DND-41 (cell line): ENCODE measurements around the gene MDH2.
"Not testable (repeated sequence)": the region's sequence is repeated elsewhere in the genome, so short reads cannot be mapped to it uniquely, and the experiment has no call there.

Experiments
- ATAC-seq: fragments of 200-7000 bp; cut with Tn5 transposase; 3 replicates; pipeline ENCODE4 v1.9.1; 2021; ENCODE audit warnings: low read depth; ENCODE audit not compliant: insufficient read depth
- DNase-seq: peaks from one replicate; pipeline ENCODE4 v3.0.0-alpha.2; 2020
- H2AFZ ChIP-seq: 2 replicates; pipeline ENCODE4 v1.6.0; 2012; ENCODE audit warnings: low read depth, low read length
- H3K27ac ChIP-seq: 2 replicates; pipeline ENCODE4 v1.5.1; 2012; ENCODE audit warnings: low read length, inconsistent platforms
- H3K27me3 ChIP-seq: fragments of 200-600 bp; sonication (generic); 2 replicates; pipeline ENCODE4 v1.6.0; 2012; ENCODE audit warnings: low read length, mild to moderate bottlenecking, inconsistent platforms; ENCODE audit not compliant: insufficient read depth, poor library complexity
- H3K36me3 ChIP-seq: 2 replicates; pipeline ENCODE4 v1.5.1; 2012; ENCODE audit warnings: low read length, inconsistent platforms; ENCODE audit not compliant: insufficient read depth
- H3K4me1 ChIP-seq: 2 replicates; pipeline ENCODE4 v1.5.1; 2012; ENCODE audit warnings: mild to moderate bottlenecking, low read length; ENCODE audit not compliant: insufficient read depth
- H3K4me2 ChIP-seq: 2 replicates; pipeline ENCODE4 v1.6.0; 2012; ENCODE audit warnings: mild to moderate bottlenecking, moderate library complexity, low read length, inconsistent platforms; ENCODE audit not compliant: insufficient read depth
- H3K4me3 ChIP-seq, 2 experiments: fragments of 200-600 bp in 1 of 2; shearing (Covaris generic) in 1 of 2; 2 replicates each; pipeline ENCODE4 v1.5.1; 2012 to 2016; ENCODE audit warnings: inconsistent platforms in 2 of 2, low read length in 2 of 2, mild to moderate bottlenecking in 2 of 2, low read depth in 1 of 2, moderate library complexity in 1 of 2
- H3K79me2 ChIP-seq: 2 replicates; pipeline ENCODE4 v1.6.0; 2012; ENCODE audit warnings: low read length, inconsistent platforms; ENCODE audit not compliant: insufficient read depth
- H3K9ac ChIP-seq: 2 replicates; pipeline ENCODE4 v1.6.0; 2012; ENCODE audit warnings: low read depth, mild to moderate bottlenecking, inconsistent platforms, low read length, moderate library complexity
- H3K9me3 ChIP-seq: 2 replicates; pipeline ENCODE4 v1.5.1; 2012; ENCODE audit warnings: low read length, moderate library complexity, mild to moderate bottlenecking, inconsistent platforms; ENCODE audit not compliant: insufficient read depth, severe bottlenecking
- H4K20me1 ChIP-seq: 2 replicates; pipeline ENCODE4 v1.6.0; 2012; ENCODE audit warnings: low read length; ENCODE audit not compliant: insufficient read depth
- EZH2 ChIP-seq: IDR thresholded peaks from 3 replicates; pipeline ENCODE4 v1.6.1; 2012; ENCODE audit warnings: borderline replicate concordance, low read depth, mild to moderate bottlenecking, moderate library complexity, low read length, inconsistent platforms; ENCODE audit not compliant: severe bottlenecking
- TF ChIP-seq, protein P1 (sequence below): IDR thresholded peaks from 2 replicates; pipeline ENCODE4 v1.5.1; 2012; ENCODE audit warnings: borderline replicate concordance, low read length, moderate library complexity, mild to moderate bottlenecking; ENCODE audit not compliant: poor library complexity, severe bottlenecking; ENCODE audit errors: extremely low read depth

The MDH2 gene

DNA sequence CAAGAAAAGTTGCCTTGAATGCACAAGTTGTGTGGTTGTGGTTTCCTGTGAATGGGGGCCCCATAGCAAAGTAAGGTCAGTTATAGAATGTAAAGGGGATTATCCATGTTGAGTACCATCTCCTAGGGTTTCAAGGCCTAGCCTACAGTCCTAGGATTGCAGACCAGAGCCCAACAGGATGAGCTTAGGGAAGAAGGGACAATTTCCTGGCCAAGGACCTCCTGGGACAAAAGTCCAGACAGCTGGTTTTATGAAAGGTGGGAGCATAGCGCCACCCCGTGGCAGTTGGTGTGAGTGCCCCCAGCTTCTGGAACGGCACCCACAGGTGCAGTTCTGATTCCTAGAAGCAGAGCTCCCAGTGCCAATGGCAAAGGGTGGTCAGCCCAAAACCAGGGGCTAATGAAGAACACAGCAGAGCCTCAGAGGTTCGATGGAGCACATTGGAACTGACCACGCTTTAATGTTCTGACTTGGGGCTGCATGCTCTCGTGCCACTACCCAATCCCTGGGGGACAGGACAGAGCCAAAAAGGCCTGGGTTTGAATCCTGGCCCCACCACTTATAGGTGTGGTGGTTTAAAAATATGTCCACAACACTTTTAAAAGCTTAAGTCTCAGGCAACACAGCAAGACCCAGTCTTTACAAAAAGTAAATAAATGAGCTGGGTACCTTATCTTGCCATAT, 27.7 kb upstream of the MDH2 start:
- ATAC-seq (peak; percentile 45; the same call in 1 of the 3 replicates), DNase-seq (peak; percentile 46)
- Histone ChIP-seq H4K20me1 (peaks cover 4% of the 10 kb centered on the region; the same call in 1 of the 2 replicates), H3K79me2 (no peaks in the 10 kb centered on the region), H2AFZ (no peak overlapping the region), H3K9me3 (no peaks in the 10 kb centered on the region), H3K9ac (no peak overlapping the region), H3K27ac (no peak overlapping the region), H3K27me3 (no peaks in the 10 kb centered on the region), H3K4me1 (0 out of 2 replicates have a peak, but pooled peaks cover 3% of the 10 kb centered on the region), H3K36me3 (peaks cover 36% of the 10 kb centered on the region), H3K4me2 (no peak overlapping the region), H3K4me3 (no peak overlapping the region)
- no peak for TF ChIP-seq EZH2
- TF ChIP-seq, protein P1, sequence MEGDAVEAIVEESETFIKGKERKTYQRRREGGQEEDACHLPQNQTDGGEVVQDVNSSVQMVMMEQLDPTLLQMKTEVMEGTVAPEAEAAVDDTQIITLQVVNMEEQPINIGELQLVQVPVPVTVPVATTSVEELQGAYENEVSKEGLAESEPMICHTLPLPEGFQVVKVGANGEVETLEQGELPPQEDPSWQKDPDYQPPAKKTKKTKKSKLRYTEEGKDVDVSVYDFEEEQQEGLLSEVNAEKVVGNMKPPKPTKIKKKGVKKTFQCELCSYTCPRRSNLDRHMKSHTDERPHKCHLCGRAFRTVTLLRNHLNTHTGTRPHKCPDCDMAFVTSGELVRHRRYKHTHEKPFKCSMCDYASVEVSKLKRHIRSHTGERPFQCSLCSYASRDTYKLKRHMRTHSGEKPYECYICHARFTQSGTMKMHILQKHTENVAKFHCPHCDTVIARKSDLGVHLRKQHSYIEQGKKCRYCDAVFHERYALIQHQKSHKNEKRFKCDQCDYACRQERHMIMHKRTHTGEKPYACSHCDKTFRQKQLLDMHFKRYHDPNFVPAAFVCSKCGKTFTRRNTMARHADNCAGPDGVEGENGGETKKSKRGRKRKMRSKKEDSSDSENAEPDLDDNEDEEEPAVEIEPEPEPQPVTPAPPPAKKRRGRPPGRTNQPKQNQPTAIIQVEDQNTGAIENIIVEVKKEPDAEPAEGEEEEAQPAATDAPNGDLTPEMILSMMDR, result peak; percentile 65

DNA sequence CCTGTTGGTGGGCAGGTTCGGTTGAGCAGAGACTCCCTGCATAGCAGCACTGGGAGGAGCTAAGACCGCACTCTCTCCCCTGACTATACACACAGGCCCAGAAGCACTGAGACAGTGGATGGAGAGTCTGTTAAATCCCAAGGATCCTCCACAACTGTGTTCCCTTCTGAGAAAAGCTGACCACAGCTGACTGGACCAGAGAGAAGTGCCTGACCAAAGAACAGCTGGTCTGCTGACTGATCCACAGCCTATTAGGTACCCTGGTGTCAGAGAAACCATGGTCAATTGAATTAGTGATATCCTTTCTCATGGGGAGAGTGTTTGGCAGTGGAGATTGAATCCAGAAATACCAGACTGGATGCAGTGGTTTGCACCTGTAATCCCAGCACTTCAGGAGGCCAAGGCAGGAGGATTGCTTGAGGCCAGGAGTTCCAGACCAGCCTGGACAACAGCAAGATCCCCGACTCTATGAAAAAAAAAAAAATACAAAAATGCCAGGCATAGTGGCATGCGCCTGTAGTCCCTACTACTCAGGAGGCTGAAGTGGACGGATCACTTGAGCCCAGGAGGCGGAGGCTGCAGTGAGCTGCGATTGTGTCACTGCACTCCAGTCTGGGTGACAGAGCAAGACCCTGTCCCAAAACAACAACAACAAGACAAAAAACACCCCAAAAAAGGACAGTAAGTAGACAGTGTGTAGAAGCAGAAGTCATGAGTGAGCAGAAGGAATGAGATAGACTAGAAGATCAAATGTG, 25.7 kb upstream of the MDH2 start:
- no peaks in the 10 kb centered on the region for H3K9me3 ChIP-seq
- no peak overlapping the region for H3K4me3 ChIP-seq
- H3K79me2 ChIP-seq, result no peaks in the 10 kb centered on the region
- TF ChIP-seq, protein P1, result no peak
- no peak for TF ChIP-seq EZH2
- H3K9ac ChIP-seq, result no peak overlapping the region
- 0 out of 2 replicates have a peak, but pooled peaks cover 3% of the 10 kb centered on the region for H3K4me1 ChIP-seq
- H3K36me3 ChIP-seq, result peaks cover 37% of the 10 kb centered on the region
- DNase-seq (no peak), ATAC-seq (no peak)
- H3K4me2 ChIP-seq, result no peak overlapping the region
- H4K20me1 ChIP-seq, result no peaks in the 10 kb centered on the region
- H3K27ac ChIP-seq, result no peak overlapping the region
- no peaks in the 10 kb centered on the region for H3K27me3 ChIP-seq
- no peak overlapping the region for H2AFZ ChIP-seq

DNA sequence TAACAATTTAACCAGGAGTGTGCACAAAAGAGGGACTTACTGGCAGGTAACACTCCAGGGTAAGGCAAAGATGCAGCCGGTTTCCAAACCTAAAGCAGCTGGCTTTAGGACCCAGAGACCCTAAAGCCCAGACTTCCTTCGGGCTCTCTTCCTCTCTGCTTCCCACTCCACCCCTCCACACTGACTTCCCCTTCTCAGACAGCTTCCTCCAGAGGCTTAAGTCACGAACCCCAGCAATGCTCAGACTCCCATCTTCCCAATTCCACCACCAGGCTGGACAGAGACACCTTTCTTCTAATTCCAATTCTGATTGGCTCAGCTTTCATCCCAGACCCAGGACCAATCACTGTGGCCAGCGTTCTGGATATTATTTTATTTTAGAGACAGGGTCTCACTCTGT, 24.9 kb upstream of the MDH2 start:
- no peaks in the 10 kb centered on the region for H3K9me3 ChIP-seq
- TF ChIP-seq, protein P1, result no peak
- TF ChIP-seq EZH2, result no peak
- H3K36me3 ChIP-seq, result peaks cover 34% of the 10 kb centered on the region
- H2AFZ ChIP-seq, result no peak overlapping the region
- H3K27me3 ChIP-seq, result no peaks in the 10 kb centered on the region
- no peaks in the 10 kb centered on the region for H3K79me2 ChIP-seq
- no peak overlapping the region for H3K4me3 ChIP-seq
- no peak for ATAC-seq
- H3K27ac ChIP-seq, result no peak overlapping the region
- no peak for DNase-seq
- H3K4me2 ChIP-seq, result no peak overlapping the region
- H3K9ac ChIP-seq, result no peak overlapping the region
- H3K4me1 ChIP-seq, result 0 out of 2 replicates have a peak, but pooled peaks cover 3% of the 10 kb centered on the region
- H4K20me1 ChIP-seq, result no peaks in the 10 kb centered on the region

- H3K36me3 ChIP-seq, H3K4me1 ChIP-seq, H3K27me3 ChIP-seq, H3K27ac ChIP-seq, H3K79me2 ChIP-seq, H2AFZ ChIP-seq, H4K20me1 ChIP-seq, H3K4me2 ChIP-seq, ATAC-seq, H3K9ac ChIP-seq, DNase-seq, H3K4me3 ChIP-seq, H3K9me3 ChIP-seq: not testable (repeated sequence)
Measured at GRCh38 chr7:76029682-76030081, 18.2 kb upstream of the MDH2 start.
